HL-60 (cell line): ENCODE data around the gene GRIP2.

Source experiments
- DNase-seq, 2 experiments: peaks; one replicate each; pipeline ENCODE4 v3.0.0-alpha.2; 2010 to 2020; ENCODE audit warnings: low read depth in 1 of 2, low spot score in 1 of 2
- H3K27ac ChIP-seq: fragments of 250-450 bp; sonication (Bioruptor Pico); replicated peaks from 2 replicates; pipeline ENCODE4 v1.5.1; 2020; ENCODE audit warnings: mild to moderate bottlenecking, moderate library complexity
- H3K27me3 ChIP-seq: fragments of 250-450 bp; sonication (Bioruptor Pico); 2 replicates; pipeline ENCODE4 v1.5.1; 2021; ENCODE audit warnings: mild to moderate bottlenecking, moderate library complexity; ENCODE audit not compliant: insufficient read depth, poor library complexity, severe bottlenecking
- H3K4me3 ChIP-seq: replicated peaks from 2 replicates; pipeline ENCODE4 v1.5.1; 2011; ENCODE audit warnings: mild to moderate bottlenecking, control low read depth, low read length; ENCODE audit not compliant: insufficient read depth
- CTCF ChIP-seq: IDR thresholded peaks from one replicate; pipeline ENCODE4 v1.5.1; 2011; ENCODE audit warnings: low read length, control low read depth, inconsistent platforms; ENCODE audit not compliant: insufficient read depth
- GABPA ChIP-seq: IDR thresholded peaks from 2 replicates; pipeline ENCODE4 v1.6.1; 2012; ENCODE audit warnings: low read depth
- POLR2AphosphoS5 ChIP-seq: IDR thresholded peaks from 2 replicates; pipeline ENCODE4 v1.6.1; 2012; ENCODE audit warnings: low read depth
- REST ChIP-seq: IDR thresholded peaks from 2 replicates; pipeline ENCODE4 v1.6.1; 2012; ENCODE audit warnings: low read depth; ENCODE audit not compliant: insufficient replicate concordance
- SPI1 ChIP-seq: IDR thresholded peaks from 2 replicates; pipeline ENCODE4 v1.6.1; 2012; ENCODE audit warnings: low read depth, mild to moderate bottlenecking, borderline replicate concordance

GRIP2 gene

GRCh38 chr3:14464521-14464920 is 75.6 kb downstream of the GRIP2 start:
- TF ChIP-seq POLR2AphosphoS5 = no peak
- no peak for TF ChIP-seq REST
- TF ChIP-seq GABPA = no peak
- TF ChIP-seq CTCF = no peak
- TF ChIP-seq SPI1 = no peak
- Histone ChIP-seq H3K27ac (no peak overlapping the region), H3K4me3 (no peak overlapping the region), H3K27me3 (no peaks in the 10 kb centered on the region)
- DNase-seq = no peak

GRCh38 chr3:14464141-14464465 is 76.0 kb downstream of the GRIP2 start:
- no peak for DNase-seq
- TF ChIP-seq CTCF (no peak), SPI1 (no peak), REST (no peak), GABPA (no peak), POLR2AphosphoS5 (no peak)
- H3K27ac ChIP-seq = no peak overlapping the region

GRCh38 chr3:14463330-14464140 is 76.6 kb downstream of the GRIP2 start:
- H3K27ac ChIP-seq = no peak overlapping the region
- TF ChIP-seq CTCF (no peak), REST (no peak), GABPA (no peak), POLR2AphosphoS5 (no peak), SPI1 (no peak)
- no peak for DNase-seq
- H3K27me3 ChIP-seq = no peaks in the 10 kb centered on the region
- no peak overlapping the region for H3K4me3 ChIP-seq

More at GRCh38 chr3:14464141-14464465, 76.0 kb downstream of the GRIP2 start:
- H3K27me3 ChIP-seq = no peaks in the 10 kb centered on the region
- no peak overlapping the region for H3K4me3 ChIP-seq
